GM21515 (cell line): Measurements from ENCODE around the gene TRIM72.
"Not testable (repeated sequence)": the region's sequence is repeated elsewhere in the genome, so short reads cannot be mapped to it uniquely, and the experiment has no call there.

Experiments used
- ATAC-seq: cut with Tn5 transposase; IDR thresholded peaks from one replicate; pipeline ENCODE4 v1.9.1; 2021; ENCODE audit not compliant: unreplicated experiment

TRIM72 gene

DNA sequence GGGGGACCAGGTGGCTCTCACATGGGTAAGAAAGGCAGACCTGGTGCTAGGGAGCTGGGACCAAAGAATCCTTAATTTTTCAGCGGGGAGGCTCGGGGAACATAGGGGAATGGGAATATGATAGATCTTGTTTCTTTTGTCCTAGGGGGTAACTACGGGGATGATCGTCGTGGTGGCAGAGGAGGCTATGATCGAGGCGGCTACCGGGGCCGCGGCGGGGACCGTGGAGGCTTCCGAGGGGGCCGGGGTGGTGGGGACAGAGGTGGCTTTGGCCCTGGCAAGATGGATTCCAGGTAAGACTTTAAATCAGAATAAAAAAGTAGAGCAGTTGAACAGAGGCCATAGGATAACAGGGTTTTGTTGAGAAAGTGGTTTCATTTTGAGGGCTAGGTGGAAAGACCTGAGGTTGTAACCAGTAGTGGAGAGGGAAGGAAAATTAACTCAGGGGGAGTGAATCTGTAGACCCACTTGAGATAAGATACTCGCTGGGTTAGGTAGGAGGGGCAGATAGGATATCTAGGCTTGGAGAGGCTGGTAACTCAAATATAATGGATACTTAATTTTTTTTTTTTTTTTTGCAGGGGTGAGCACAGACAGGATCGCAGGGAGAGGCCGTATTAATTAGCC is 23.0 kb upstream of the TRIM72 start:
- ATAC-seq: no peak

GRCh38 chr16:31191697-31192428 is 22.1 kb upstream of the TRIM72 start:
- ATAC-seq: no peak

- ATAC-seq: no peak
Measured at GRCh38 chr16:31192856-31193642, 20.9 kb upstream of the TRIM72 start.

DNA sequence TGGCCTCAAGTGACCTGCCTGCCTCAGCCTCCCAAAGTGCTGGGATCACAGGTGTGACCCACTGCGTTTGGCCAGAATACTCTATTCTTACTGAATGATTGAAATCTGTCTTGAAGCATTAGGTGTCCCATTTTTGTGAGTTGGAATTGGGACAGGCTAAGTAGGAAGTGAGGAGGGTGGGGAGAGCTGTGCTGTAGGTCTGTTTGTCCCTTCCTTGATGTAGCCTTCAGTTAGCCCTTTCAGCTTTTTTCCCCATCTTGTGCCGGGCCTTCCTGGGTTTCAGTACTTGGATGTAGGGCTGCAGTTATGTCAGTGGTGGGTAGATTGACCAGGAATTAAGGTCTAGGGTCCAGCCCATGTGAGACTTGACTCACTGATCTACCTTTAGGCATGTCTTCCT is 20.0 kb upstream of the TRIM72 start:
- ATAC-seq: no peak

DNA sequence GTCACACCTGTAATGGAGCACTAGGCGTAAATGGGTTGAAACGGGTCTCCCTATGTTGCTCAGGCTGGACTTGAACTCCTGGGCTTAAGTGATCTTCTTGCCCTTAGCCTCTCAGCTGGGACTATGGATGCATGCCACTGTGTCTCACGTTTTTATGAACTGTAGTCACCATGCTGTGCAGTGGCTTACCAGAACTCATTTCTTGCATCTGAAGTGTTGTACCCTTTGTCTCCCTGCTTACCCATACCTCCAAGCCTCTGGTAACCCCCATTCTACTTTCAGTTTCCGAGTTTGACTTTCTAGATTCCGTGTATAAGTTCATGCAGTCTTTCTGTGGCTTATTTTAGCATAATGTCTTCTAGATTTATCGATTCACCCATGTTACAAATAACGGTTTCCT is 19.0 kb upstream of the TRIM72 start:
- no peak for ATAC-seq

DNA sequence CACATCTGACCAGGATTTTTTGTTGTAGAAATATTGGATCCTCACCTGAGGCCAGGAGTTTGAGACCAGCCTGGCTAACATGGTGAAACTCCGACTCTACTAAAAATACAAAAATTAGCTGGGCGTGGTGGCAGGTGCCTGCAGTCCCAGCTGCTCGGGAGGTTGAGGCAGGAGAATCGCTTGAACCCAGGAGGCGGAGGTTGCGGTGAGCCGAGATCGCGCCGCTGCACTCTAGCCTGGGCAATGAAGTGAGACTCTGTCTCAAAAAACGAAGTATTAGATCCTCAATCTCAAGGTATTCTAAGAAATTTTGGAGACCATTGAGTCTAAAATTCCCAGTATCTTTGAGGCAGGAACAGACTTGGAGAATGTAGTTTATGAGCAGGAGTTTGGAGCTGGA is 18.1 kb upstream of the TRIM72 start:
- not testable (repeated sequence) for ATAC-seq

DNA sequence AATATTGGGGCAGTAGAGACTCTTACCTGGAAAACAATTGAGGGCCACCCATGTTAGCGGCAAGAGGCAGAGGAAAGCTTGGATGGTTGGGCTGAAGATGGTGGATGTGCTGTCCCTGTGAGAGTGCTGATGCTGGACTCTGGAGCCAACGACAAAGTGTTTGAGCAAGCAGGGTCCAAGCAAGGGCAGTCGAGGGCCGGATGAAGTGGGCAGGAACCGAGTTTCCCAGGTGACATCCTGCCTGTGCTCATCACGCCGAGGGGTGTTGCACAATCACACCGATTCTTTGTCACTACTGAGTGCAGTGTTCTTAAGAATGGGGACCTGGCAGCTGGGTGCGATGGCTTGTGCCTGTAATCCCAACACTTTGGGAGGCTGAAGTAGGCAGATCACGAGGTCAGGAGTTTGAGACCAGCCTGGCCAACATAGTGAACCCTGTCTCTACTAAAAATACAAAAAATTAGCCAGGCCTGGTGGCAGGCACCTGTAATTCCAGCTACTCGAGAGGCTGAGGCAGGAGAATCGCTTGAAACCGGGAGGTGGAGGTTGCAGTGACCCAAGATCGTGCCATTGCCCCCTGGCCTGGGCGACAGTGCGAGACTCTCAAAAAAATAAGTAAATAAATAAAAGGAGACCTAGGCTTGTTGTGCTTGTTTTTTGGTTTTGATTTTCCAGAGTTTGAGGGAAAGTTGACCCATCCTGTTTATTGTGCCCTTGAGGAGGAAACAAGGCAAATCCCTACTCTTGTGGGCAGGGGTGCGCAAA is 17.4 kb upstream of the TRIM72 start:
- ATAC-seq: no peak

DNA sequence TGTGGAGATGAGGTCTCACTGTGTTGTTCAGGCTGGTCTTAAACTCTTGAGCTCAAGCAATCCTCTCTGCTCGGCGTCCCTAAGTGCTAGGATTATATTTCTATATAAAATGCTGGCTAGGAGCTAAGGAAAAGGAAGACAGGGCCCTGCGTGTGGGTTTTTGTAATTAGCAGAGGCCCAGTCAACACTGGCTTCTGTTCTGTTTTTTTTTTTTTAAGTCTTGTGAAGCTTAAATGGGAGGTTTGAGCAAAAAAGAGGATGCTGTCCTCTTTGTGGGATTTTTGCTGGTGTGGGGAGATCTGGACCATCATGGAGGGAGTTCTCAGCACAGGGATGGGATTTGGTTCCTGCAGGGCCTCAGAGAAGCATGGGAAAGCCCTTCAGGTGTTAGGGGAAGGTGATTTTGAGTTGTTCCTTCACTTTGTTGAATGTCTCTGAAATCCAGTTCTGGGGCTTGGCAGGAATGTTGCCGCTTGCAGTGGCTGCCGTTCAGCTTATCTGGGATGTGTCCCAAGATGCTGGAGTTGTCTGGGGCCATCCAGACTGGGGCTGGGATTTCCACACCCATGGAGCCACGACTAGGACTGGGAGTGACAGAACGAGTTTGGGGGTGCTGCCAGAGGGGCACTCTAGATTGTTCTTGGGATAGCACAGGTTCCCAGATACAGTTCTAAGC is 15.6 kb upstream of the TRIM72 start:
- no peak for ATAC-seq

DNA sequence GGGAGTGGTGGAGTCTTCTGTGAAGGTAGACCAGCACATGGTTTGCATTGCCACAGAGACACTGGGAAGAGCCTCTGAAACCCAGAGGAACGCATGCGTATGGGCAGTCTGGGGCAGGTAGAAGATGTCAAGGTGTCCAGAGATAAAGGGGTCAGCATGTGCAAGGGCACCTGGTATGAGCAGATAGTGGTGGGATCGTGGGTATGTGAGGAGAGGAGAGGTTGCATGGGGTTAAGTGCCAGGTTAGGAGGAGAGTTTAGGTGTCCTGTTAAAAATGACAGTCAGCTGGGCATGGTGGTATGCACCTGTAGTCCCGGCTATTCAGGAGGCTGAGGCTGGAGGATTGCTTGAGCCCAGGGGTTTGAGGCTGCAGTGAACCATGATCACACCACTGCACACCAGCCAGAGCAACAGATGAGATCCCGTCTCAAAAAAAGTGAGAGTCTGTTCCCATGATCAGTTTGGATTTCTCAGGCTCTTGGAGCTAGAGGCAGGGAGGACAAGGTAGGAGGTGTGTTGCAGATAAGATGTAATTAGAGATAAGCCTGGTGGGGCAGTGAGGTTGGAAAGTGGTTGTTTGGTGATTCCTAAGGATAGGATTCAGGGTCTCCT is 14.4 kb upstream of the TRIM72 start:
- ATAC-seq: no peak

DNA sequence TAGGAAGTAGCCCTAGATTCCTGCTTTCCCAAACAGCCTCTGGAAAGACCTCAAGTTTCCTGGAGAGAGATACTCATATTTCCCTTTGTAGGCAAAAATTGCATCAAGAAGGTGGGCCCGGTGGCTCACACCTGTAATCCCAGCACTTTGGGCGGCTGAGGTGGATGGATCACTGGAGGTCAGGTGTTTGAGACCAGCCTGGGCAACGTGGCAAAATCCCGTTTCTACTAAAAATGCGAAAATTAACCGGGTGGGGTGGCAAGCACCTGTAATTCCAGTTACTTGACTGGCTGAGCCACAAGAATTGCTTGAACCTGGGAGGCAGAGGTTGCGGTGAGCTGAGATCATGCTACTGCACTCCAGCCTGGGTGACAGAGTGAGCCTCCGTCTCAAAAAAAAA is 13.8 kb upstream of the TRIM72 start:
- ATAC-seq: not testable (repeated sequence)

DNA sequence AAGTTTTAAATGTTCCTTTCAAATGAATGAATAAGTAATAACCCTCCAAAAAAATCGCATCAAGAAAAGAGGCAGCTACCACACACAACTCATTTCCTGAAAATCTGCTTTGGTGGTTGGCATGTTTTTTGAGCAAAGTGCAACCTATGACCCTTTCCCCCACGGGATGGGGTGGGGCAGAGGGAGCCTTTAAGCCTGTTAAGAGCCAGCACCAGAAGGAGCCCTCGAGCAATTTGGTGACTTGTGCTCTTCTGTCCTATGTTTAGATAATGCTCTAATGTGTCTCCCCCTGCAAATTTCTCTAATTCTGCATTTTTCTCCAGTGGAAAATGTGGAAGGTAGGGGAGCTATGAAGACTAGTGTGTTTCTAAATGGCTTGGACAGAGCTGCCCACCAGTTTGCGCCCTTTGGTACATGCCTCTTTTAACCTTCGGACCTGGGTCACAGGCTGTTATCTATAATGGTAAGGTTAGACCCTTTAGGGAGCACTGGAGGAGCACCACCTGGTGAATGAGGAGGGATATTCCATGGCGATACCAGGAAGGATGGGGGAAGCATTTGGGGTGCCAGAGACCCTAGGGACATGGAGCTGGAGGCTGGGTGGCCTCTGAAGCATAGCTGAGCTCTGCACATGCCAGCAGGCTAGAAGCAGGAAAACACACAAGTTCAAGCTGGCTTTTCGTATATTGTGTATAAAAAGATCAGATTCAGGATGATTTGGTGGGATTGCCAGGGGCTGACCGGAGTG is 12.9 kb upstream of the TRIM72 start:
- ATAC-seq: no peak

DNA sequence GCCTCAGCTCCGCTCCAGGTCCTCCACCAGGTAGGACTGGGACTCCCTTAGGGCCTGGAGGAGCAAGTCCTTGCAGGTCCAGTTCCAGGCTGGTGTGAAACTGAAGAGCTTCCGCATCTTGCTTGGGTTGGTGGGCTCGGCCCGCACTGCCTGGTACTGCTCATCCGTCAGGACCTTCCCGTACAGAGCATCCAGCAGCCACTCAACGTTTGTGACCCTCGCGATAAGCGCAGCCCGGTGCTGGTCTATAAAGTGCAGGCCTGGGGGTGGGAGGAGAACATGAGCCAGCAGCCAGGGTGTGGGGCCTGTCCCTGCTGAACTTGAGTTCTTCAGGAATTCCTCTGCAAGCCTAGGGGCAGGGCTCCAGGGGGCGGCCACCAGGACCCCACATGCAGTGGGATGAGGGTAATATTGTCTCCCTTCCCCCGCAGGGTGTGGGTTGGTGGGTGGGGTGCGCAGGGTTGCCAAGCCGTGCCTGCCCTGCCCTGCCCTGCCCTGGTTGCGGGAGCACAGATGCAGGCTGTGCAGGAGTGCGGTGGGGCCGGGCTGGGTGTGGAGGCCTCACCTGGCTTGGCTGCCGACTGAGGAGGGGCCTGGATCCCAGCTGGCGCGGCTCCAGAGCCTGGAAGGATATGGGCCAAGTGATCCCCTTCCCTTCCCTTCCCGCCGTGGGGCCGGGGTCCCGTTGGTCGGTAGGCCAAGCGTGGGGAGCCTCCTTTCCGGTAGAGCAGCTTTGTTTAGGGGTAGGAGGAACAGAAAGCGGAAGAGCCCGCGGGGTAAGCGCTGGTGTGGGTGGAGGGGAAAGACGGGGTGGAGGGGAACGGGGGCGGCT is 12.1 kb upstream of the TRIM72 start:
- peak; percentile 50 for ATAC-seq

DNA sequence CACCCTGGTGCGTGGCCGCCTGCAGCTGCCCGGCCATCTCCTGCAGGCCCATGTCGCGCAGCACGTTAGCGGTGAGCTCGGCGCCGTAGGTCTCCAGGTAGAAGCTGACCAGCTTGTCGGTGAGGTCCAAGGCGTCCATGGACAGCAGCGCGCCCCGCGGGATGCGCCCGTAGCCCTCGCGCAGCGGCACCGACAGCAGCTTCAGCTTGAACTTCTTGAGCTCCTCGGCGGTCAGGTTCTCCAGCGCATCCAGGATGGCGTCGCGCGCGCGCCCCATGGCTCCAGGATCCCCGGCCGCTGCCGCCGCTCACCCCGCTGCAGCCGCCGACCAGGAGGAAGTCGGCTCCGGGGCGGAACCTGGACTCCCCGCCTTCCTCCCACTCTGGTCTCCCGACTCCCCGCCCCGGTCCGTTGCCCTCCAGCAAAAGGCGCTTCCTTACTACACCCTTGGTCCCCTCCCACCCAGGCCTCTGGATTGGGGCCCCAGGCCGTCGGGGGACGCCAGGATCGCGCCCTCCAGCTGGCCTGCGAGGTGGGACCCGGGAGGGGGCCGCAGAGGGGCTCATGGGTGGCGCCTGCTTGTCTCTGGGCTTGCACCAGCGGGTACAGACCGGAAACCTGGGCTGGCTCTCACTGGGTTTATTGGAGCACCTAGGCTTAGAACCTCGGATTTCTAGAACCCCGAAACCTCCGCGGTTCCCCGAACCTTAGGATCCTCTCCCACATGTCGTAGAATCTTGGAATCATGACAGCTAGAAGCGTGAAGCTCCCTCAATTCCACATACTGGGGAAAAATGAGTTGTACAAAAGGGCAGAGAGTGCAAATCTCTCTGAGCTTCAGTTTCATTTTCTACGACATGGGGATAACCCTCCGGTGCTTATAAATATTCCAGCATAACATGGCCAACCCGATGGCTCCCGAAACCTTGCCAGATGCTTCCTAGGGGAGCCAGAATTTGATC is 11.2 kb upstream of the TRIM72 start, which contains the start of gene PYCARD:
TSS of gene PYCARD (minus strand) at position 347 of the 962 bp plus-strand sequence. CDS start at position 277, 70 bp downstream.
- peak; percentile 29 for ATAC-seq

DNA sequence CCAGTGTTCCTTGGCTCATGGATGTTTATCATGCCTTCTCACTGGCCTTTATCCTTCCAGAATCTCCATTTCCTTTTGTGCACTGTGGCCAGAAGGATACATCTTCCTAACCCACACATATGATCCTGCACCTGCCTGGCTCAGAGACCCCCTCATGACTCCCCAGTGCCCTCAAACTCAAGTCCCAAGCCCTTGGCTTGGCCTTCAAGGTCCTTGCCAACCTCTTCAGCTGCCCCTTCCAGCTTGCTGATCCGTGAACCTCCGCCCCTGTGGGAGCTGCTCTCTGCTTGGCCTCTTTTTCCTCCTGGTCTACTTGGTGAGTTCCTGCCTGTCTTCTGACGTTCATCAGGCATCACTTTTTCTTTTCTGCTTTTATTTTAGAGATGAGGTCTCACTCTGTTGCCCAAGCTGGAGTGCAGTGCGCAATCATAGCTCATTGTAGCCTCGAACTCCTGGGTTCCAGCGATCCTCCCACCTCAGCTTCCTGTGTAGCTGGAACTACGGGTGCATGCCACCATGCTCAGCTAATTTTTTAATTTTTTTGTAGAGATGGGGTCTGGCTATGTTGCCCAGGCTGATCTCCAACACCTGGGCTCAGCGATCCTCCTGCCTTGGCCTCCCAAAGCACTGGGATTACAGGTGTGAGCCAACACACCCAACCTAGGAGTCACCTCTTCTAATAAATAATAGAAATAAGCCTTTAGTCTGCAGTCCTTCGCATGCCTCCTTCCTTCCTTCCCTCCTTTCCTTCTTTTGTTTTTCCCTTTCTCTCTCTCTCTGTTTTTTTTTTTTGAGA is 8.8 kb upstream of the TRIM72 start:
- no peak for ATAC-seq

DNA sequence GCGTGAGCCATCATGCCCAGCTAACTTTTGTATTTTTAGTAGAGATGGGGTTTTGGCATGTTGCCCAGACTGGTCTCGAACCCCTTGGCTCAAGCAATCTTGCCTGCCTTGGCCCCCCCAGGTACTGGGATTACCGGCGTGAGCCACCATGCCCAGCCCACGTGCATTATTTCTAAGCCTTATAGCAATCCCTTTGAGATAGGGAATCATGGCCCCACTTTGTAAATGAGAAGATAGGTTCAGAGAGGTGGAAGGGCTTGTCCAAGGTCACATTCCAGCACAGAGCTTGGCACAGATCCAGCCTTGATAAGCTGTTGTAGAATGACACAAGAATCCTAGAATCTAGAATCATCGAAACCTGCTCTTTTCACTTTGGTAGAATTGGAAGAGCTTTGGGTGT is 7.1 kb upstream of the TRIM72 start:
- no peak for ATAC-seq

DNA sequence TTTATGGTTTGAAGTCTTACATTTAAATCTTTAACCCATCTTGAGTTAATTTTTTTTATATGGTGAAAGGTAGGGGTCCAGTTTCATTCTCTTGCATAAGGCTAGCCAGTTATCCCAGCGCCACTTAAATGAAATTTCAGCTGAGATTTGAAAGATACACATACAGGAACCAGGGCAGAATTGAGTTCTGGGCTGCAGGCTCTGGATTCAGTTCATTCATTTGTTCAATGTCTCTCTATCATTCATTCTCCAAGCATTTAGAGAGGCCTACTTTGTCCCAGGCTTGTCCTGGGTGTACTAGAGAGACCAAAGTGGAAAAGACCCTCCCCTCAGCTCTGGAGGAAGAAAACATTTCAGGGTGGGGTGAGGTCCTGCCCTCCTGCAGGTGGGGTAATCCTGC is 577 bp upstream of the TRIM72 start:
- ATAC-seq: no peak
